GM18505 (cell line): Measurements from ENCODE around the gene GXYLT2.

Experiments
- ATAC-seq: cut with Tn5 transposase; IDR thresholded peaks from one replicate; pipeline ENCODE4 v1.9.1; 2021; ENCODE audit not compliant: unreplicated experiment
- POLR2A ChIP-seq: IDR thresholded peaks from 4 replicates; pipeline ENCODE4 v1.6.1; 2011; ENCODE audit warnings: borderline replicate concordance; ENCODE audit not compliant: insufficient read depth, insufficient read length; ENCODE audit errors: extremely low read depth

Gene GXYLT2

GRCh38 chr3:72887343-72887704 is 522 bp upstream of the GXYLT2 start:
- ATAC-seq: no peak
- no peak for TF ChIP-seq POLR2A

GRCh38 chr3:72888546-72889309 is 882 bp downstream of the GXYLT2 start:
- no peak for ATAC-seq
- TF ChIP-seq POLR2A: no peak

DNA sequence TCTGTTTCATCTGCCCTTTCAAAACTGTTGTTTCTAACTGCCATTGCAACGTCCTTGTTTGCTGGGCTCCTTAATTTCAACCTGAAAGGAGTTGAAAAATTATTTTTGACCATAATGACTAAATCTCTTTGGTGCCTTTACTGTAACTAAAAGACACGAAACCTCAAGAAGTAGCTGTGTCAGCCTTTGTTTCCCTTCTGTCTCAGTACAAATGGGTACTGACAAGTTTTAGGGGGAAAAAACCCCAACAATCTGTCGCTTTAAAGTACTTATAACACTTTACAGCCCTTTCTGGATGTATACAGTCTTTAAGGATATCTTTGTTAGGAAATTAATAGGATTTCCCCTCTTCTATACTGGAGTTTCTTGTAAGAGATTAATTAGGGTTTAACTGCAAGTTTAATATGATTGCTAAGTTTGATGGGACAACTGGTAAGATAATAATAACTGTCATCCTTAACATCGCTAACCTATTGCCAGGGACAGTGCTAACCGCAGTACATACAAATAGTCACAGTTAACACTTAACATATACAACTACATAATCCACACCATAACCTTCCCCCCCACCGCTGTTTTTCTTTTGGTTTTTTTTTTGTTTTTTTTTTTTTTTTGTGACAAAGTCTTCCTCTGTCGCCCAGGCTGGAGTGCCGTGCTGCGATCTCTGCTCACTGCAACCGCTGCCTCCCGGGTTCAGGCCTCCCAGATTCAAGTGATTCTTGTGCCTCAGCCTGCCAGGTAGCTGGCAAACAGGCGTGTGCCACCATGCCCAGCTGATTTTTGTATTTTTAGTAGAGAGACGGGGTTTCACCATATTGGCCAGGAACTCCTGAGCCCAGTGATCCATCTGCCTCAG is 1.7 kb downstream of the GXYLT2 start:
- ATAC-seq: no peak
- no peak for TF ChIP-seq POLR2A

GRCh38 chr3:72890166-72890925 is 2.5 kb downstream of the GXYLT2 start:
- no peak for ATAC-seq
- TF ChIP-seq POLR2A: no peak

DNA sequence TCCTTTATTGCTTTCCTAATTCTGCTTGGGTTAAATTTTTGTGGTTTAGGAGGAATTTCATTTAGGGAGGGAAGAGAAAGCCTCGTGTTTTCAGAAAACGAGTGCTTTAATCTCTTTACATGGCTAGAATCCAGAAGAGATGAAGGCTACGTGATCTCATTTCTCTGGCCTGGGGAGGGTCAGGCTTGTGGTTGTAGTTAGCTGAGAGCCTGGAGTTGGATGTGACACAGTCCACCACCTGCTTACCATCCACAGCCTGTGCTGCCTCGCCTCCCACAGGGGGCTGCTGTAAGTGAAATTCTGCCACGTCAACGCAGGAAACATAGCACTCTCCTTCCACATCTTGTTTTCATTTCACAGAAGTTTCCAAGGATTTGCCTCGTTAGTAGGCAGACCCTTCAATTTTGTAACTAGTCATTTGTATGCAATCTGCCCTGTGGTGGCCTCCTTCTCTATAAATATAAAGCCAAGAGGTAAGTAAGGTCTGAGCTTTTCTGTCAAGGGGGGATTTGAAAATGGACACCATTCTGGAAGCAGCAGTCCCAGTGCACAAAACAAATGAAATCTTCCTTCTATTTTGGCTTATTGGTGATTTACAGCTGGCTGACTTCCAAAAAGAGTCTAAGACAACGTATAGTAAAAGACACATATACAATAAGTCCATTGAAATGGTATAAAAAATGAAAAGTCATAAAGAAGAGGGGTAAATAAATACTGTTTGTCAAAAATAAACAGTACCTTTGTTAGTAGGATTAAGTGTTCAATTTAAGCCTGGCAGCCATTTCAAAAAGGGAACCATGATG is 3.4 kb downstream of the GXYLT2 start:
- no peak for TF ChIP-seq POLR2A
- ATAC-seq: no peak

DNA sequence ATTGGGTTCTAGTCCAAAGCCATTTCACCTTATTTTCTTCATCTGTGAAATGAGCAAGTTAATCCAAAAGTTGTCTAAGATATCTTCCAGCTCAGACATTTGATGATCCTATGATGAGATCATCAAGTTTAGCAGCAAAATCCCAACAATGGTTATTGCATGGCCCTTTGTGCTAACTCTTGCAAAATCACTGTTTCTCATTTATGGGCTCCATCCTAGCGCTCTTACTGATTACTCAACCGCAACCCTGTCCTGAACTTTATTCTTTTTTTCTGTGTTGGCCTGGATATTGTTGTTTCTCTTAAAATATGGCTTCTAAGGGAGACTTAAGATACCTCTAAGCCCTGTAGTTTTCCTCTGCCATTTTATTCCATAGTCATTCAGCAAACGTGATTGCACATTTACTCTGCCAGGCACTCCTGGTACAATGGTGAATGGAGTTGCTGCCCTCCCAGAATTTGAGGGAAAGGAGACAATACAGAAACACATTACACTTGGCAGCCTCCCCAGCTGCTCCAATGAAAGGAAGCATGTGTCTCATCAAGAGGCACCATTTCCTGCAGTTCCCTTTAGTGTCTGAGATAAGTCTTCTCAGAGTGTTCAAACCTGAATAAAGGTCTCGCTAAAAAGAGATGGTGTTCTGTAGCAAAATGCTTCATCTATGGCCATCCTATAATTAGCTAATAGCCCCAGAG is 4.4 kb downstream of the GXYLT2 start:
- no peak for ATAC-seq
- TF ChIP-seq POLR2A: no peak

GRCh38 chr3:72892870-72893269 is 5.0 kb downstream of the GXYLT2 start:
- TF ChIP-seq POLR2A: no peak
- ATAC-seq: no peak

DNA sequence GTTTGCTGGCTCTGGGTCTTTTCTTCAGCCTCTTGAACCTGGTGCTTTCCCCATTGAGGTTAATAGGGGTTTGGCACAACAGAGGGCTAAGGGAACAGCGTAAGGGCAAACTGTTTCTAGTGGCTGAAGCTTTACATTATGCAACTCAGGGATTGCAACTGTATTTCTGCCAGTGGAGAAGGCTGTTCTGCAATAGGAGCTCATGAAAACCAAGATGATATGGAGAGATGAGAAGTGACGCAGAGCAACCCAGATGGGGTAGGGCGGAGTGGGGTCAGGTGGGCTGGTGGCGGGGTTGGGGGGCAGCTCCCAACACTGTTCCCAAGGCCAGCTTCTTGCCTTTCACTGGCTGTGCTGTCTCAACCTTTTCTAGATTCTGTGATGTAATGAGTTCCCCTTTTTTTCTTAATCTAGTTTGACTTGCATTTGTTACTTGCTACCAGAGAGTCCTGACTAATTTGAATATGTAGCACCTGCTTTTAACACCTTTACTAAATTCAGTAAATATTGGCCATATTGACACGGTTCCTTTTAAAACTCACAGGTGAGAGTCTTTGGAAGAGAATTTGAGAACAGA is 7.2 kb downstream of the GXYLT2 start:
- ATAC-seq: no peak

DNA sequence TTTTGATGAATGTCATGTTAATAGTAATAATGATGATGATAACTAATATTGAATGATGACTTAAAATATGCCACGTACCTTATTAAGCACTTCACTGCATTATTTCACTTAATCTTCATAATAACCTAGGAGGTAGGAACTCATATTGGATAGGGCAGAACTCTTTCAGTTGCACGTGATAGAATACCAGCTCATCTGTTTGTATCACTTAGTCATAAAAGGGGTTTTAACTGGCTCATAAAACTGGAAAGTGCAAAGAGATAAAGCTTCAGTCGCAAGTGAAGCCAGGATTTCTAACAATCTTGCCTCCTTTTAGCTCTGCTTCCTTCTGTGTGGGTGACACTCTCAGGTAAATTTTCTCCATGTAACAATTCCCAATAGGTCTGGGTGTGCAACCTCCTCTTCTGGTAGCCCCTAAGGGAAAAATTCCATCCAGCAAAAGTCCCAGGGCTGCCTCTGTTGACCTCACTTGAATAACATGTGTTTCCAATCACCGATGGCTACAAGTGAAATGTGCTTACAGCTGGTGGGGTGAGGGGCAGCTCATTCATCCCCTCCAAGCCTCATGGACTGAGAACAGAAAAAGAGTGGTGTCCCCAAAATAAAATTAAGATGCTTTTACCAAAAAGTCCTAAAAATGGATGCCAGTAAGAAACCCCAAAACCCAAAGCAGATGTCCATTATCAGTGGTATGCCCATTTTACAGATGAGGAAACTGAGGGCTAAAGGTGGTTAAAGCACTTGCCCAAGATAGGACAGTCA is 9.3 kb downstream of the GXYLT2 start:
- no peak for TF ChIP-seq POLR2A
- no peak for ATAC-seq

More for the DNA sequence above, 7.2 kb downstream of the GXYLT2 start:
- no peak for TF ChIP-seq POLR2A

DNA sequence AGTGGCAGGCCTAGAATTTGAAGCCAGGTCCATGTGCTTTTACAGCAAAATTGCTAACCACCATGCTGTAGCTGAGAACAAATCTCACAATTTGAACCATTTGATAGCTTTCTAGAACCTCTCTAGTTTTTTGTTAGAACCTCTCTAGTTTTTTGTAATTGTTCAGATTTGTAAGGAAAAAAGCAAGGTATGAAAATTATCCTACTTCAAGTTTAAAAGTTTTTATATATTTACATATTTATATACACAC is 9.8 kb downstream of the GXYLT2 start:
- ATAC-seq: no peak
- no peak for TF ChIP-seq POLR2A

DNA sequence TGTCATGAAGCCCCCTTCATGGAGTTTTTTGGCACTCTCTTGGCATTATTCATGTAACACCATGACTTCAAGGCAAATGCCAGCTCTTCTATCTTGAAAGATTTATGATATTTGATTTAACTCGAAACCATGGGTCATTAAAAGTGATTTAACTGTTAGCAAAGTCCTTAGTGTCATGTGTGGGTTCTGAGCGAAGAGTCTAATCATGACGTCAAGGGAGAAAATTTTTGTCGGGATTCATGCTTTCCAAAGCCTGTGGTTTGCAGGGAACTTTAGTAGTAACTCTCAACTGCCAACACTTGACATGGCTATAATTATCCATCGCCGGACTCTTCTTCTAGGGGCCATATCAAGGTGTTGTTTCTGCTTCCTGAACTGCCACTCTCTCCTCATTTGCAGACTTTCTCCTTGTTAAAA is 11.5 kb downstream of the GXYLT2 start:
- no peak for ATAC-seq
- no peak for TF ChIP-seq POLR2A

GRCh38 chr3:72900048-72900447 is 12.2 kb downstream of the GXYLT2 start:
- no peak for ATAC-seq
- TF ChIP-seq POLR2A: no peak

- TF ChIP-seq POLR2A: no peak
- no peak for ATAC-seq
Observed at GRCh38 chr3:72901840-72902239, 14.0 kb downstream of the GXYLT2 start.
